ENCODE data around the gene METAP1D.

Gene METAP1D

DNA sequence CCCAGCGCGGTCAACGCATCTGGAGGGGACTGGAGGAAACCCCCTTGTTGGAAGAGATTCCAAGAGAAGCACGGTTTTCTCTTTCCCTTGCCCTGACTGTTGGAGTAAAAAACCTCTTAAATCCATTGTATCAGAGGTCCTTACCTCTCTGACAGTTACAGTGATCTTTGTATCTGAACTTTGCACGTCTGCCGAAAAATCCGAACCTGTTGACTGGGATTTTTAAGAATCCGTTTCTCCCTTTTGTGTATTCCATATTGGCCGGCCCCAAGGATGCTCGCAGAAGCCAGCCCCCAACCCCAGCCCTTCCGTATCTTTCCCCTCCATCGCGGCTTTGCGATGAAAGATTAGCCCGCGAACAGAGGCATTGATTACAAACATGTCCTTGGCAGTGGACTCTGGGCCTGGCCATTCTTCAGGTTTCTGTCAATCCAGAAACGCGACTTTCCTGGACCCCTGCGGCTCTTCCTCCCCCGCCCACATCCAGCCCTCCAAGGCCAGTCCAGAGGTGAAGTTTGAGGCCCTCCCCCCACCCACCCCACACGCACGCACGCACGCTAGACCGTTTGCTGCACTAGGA is 81.0 kb downstream of the METAP1D start:
- no peak for DNase-seq (ENCODE audit: low spot score)

DNA sequence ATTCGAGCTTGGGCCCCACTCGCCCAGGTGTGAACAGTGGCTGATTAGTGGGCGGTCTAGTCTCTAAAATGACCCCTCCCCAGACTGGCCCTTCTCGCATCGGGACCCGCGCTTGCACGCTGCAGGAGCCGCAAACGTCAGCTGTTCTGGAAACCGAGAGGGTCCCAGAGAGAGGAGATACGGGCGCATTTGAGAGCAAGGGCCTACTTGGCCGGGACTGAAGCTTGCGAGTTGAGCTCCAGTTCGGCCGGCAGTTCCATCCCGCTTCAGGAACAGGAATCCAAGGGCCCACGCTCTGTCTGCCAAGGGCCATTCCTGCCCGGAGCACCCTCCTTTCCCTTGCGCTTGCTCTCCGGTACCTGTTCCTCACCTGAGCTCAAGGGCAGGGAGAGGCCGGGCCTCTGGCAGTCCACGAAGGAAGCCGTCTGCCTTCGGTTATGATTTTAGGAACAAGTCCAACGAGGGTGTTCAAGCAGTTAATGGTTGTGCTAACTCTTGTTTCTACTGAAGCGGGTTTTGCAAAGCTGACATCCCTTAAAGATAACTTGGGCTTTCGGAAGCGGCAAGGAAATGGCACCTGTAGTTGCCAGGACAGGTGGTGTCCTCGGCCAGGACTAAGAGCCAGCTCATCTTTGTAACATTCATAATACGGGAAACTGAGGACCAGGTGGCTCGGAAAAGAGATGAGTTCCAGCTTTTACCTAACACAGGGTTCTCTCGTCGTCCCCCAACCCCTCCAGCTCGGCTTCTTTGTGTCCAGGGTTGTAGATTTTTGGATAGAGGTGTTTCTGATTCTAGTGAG is 81.7 kb downstream of the METAP1D start:
- DNase-seq (ENCODE audit: low spot score): no peak

DNA sequence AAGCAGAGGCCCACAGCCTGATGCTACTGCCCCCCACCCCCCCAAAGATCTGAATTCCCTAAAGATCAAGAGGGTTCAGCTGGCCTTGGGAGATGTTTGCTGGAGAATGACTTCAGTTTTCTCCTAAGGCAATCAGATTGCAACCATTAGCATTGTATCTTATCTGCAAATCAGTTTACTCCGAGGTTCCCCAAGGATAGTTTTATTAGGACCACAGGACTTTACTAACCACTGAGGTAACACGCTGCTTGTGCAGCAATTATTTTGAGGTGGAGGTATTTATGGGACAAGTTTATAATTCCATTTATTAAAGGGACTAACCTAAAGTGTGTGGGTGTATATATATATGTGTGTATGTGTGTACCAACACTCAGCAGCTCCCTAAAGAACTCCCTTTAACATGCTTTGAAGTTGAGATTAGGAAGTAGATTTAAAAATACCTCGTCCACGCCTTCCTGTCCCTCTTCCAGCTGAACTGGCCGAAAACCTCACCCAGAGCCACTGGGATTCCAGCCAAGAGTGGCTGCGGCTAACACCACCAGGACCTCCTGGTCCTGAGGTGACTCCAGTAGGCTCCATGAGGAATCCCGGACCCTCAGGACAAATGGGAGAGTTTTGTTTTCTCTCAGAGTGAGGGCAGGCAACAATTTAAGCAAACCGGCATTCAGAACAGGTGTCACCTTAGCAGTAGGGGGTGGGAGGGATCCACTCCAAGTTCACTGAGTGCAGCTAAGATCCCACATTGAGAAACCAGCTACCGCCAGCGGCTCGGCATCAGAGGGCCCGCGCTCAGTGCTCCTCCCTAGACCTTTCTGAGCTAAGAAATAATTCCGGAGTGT is 82.6 kb downstream of the METAP1D start:
- DNase-seq (ENCODE audit: low spot score): no peak

DNA sequence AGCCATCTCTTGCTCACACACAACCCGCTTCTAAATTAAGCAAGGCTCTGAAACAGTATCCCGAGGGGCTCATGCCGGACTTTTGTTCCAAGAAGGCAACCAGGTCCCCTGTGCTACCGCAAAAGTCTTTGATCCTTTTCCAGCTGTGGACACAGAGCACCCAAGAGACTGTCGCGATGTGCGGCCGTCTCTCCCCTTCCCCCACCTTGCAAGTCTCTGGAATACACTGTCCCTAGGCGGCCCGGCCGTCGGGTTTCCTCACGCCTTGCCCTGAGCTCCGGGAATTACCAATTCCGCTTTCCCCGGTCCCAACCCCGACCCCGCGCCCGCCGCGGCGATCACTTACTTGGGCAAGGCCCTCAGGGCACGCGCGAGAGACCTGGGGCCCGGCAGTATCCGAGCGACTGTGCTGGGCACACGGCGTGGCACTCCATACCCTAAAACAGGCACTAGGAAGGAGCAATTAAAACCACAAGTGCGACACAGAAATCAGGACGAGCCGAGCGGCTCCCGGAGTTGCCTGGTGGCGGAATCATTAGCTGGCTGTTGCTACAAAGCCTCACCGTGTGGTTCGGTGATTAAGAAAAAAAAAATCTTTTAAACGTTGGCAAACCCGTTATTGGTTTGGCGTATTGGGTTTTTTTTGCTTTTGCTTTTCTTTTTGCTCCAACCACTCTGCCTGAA is 83.3 kb downstream of the METAP1D start:
- DNase-seq (ENCODE audit: low spot score): no peak

DNA sequence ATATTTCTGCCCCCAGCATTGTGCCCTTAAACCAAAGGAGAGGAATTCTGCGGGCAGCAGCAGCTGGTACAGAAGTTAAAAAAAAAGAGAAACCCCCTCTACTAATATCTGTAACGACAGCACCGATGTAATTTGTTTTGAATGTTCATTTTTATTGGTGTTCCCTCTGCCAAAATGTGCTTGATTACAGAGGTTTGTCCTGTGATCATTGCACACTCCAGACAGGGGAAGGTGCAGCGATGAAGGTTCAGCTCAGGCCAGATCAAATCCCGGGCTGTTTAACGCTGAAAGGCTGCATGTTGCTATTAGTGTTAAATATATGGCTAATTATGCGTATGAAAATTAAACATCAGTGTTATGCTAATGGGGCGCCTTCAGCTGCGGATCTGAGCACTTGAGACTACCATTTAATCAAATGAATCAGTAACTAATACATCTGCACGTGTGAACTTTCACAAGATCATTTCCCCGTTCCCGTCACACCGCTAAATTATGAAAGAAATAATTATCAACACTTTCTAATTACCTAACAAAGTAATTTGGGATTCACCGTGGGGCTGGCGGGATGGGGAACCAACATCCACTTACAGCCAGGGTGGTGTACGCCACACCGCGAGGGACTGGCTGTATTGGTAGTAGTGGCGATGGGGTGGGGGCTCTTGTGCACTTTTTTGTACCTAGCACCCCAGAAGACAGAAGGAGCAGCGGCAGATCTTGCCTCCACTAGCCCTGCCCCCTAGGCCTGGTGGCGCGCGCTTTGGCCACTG is 84.1 kb downstream of the METAP1D start:
- no peak for DNase-seq (ENCODE audit: low spot score)

DNA sequence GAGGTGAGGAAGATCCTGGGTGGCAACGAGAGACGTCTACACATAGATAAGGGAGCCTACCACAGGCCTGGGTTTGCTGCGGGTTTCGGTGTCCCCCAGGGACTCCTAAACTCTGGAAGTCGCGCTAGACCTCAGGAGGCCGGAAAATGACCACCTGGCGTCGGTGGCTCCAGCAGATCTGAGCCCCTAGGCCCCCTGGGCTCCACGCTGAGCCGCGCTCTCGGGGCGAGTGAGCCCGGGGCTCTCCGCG is 84.6 kb downstream of the METAP1D start:
- no peak for DNase-seq (ENCODE audit: low spot score)

- DNase-seq (ENCODE audit: low spot score): peak; percentile 70
Measured at GRCh38 chr2:172084645-172085459, 85.1 kb downstream of the METAP1D start.

DNA sequence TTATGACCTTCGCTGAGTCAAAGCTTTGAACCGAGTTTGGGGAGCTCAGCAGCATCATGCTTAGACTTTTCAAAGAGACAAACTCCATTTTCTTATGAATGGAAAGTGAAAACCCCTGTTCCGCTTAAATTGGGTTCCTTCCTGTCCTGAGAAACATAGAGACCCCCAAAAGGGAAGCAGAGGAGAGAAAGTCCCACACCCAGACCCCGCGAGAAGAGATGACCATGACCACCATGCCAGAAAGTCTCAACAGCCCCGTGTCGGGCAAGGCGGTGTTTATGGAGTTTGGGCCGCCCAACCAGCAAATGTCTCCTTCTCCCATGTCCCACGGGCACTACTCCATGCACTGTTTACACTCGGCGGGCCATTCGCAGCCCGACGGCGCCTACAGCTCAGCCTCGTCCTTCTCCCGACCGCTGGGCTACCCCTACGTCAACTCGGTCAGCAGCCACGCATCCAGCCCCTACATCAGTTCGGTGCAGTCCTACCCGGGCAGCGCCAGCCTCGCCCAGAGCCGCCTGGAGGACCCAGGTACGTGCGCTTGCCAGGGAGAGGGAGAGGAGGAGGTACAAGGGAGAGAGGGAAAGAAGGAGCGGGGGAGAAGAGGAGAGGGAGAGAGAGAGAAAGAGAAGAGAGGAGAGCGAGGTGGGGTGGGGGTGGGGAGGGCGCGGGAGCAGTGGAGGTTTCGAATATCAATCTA is 85.9 kb downstream of the METAP1D start, which contains the start of gene DLX1:
DLX1 (plus strand) TSS at position 48 of the 700 bp plus-strand sequence; CDS start at position 219, 171 bp downstream.
- DNase-seq (ENCODE audit: low spot score): no peak

GRCh38 chr2:172086241-172087206 is 86.8 kb downstream of the METAP1D start:
- no peak for DNase-seq (ENCODE audit: low spot score)

DNA sequence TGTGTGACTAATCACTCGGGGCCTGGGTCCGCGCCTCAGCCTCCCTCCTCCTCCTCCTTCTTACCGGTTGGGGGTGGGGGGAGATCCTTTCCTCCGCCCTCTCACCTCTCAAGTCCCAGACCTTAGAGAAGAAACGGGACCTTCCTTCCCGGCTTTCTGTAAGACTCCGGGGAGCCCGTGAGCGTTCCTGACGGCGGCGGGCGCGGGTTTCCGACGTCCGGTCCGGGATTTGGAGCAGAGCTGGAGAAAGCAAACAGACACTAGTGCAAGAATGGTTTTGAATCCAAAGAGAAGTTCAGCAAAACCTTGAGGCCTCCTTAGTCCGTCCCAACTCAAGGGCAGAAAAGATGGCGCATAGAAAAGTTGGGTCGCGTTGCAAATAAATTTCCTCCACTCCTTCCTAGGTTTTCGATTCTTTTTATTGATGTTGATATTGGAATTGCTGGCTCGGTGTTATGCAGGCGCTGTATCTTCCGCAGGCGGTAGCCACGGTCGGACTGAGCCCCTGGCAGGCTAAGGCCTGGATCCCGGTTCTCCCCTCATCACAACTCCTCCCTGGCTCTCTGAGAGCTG is 87.5 kb downstream of the METAP1D start:
- DNase-seq (ENCODE audit: low spot score): no peak

GRCh38 chr2:172087780-172088244 is 88.1 kb downstream of the METAP1D start:
- no peak for DNase-seq (ENCODE audit: low spot score)

- DNase-seq (ENCODE audit: low spot score): no peak
Measured at GRCh38 chr2:172088245-172089004, 88.7 kb downstream of the METAP1D start.

- DNase-seq (ENCODE audit: low spot score): no peak
Measured at GRCh38 chr2:172089005-172089504, 89.3 kb downstream of the METAP1D start.

- no peak for DNase-seq (ENCODE audit: low spot score)
Measured at GRCh38 chr2:172089633-172090032, 89.9 kb downstream of the METAP1D start.

- no peak for DNase-seq (ENCODE audit: low spot score)
Measured at GRCh38 chr2:172090044-172090961, 90.5 kb downstream of the METAP1D start.

DNA sequence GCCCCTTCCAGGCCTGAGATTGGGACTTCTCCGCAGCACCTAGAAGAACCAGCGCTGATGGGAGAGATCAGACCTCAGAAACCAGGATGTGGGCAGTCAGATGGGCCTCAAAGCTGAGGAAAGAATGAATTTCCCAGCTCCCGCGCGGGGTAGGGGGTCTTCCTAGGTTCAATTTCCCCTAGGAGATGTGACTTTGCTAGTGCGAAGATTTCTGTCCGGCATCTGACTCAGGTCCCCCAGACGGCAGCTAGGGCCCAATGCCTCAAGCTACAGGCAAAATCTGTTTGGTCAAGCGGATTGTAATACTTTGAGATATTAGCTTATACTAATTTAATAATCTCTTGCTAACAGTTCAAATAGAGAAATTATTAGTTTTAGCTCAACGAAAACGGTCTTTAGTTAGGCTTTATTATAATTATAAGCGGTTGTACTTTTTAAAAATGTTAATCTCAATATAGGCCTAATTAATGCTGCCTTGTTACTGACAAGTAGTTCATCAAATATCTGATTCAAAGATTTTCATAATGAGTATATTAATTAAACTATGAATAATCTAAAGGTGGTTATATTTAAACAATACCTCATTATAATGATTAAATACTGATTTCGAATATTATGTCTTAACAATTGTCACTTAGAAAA is 91.4 kb downstream of the METAP1D start:
- DNase-seq (ENCODE audit: low spot score): no peak
